ENCODE data around the gene KDM4F.

The KDM4F gene

GRCh38 chr11:95091663-95092180 lies 42.5 kb downstream of the KDM4F start:
- no peak overlapping the region for H3K4me3 ChIP-seq (ENCODE audit: extremely low read depth, insufficient read depth, low read length, poor library complexity, severe bottlenecking)
- peaks cover 31% of the 10 kb centered on the region for H3K4me1 ChIP-seq (ENCODE audit: control insufficient read depth, insufficient read depth, low read length, poor library complexity, severe bottlenecking)
- peaks cover 10% of the 10 kb centered on the region for H3K36me3 ChIP-seq (ENCODE audit: control insufficient read depth, insufficient read depth, low read length)
- no peak overlapping the region for H3K27ac ChIP-seq (ENCODE audit: low read depth, low read length, severe bottlenecking)
- H3K9me3 ChIP-seq (ENCODE audit: control insufficient read depth, low read length): no peaks in the 10 kb centered on the region

GRCh38 chr11:95092549-95093324 lies 43.5 kb downstream of the KDM4F start:
- H3K27ac ChIP-seq (ENCODE audit: low read depth, low read length, severe bottlenecking): peak overlapping the region; percentile 41
- H3K4me1 ChIP-seq (ENCODE audit: control insufficient read depth, insufficient read depth, low read length, poor library complexity, severe bottlenecking): peaks cover 31% of the 10 kb centered on the region
- H3K4me3 ChIP-seq (ENCODE audit: extremely low read depth, insufficient read depth, low read length, poor library complexity, severe bottlenecking): no peak overlapping the region
- no peaks in the 10 kb centered on the region for H3K9me3 ChIP-seq (ENCODE audit: control insufficient read depth, low read length)
- peaks cover 10% of the 10 kb centered on the region for H3K36me3 ChIP-seq (ENCODE audit: control insufficient read depth, insufficient read depth, low read length)
- whole genome bisulfite sequencing, 2 experiments (ENCODE audit: insufficient coverage in 2 of 2): 50 to 67% methylated on average over 2 to 3 of the region's 5 CpGs

DNA sequence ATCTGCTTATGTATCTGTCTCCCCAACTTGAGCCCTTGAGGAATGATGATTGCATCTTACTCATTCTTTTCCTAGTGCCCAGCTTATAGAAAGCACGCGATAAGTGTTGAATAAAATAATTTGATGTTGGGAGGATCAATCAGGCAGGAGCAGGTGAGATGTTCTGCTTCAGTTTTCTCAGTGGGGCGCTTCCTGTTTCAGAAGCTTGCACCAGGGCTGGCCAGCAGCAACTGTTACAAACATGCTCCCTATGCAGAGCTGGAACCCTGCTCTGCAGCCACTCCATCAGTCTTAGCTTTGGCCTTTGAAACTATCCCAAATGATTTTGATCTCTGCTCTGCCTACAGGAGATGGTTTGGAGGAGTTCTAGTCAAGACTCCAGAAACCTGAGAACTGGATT lies 44.3 kb downstream of the KDM4F start:
- peaks cover 31% of the 10 kb centered on the region for H3K4me1 ChIP-seq (ENCODE audit: control insufficient read depth, insufficient read depth, low read length, poor library complexity, severe bottlenecking)
- H3K9me3 ChIP-seq (ENCODE audit: control insufficient read depth, low read length): no peaks in the 10 kb centered on the region
- no peak overlapping the region for H3K4me3 ChIP-seq (ENCODE audit: extremely low read depth, insufficient read depth, low read length, poor library complexity, severe bottlenecking)
- WGBS, 2 experiments (ENCODE audit: insufficient coverage in 2 of 2): 90 to 100% methylated on average over 1 of the region's 3 CpGs
- H3K27ac ChIP-seq (ENCODE audit: low read depth, low read length, severe bottlenecking): no peak overlapping the region
- peaks cover 15% of the 10 kb centered on the region for H3K36me3 ChIP-seq (ENCODE audit: control insufficient read depth, insufficient read depth, low read length)

- peaks cover 18% of the 10 kb centered on the region for H3K36me3 ChIP-seq (ENCODE audit: control insufficient read depth, insufficient read depth, low read length)
- WGBS, 2 experiments (ENCODE audit: insufficient coverage in 2 of 2): 90 to 92% methylated on average over 1 to 2 of the region's 4 CpGs
- H3K4me3 ChIP-seq (ENCODE audit: extremely low read depth, insufficient read depth, low read length, poor library complexity, severe bottlenecking): no peak overlapping the region
- H3K9me3 ChIP-seq (ENCODE audit: control insufficient read depth, low read length): no peaks in the 10 kb centered on the region
- H3K4me1 ChIP-seq (ENCODE audit: control insufficient read depth, insufficient read depth, low read length, poor library complexity, severe bottlenecking): peaks cover 25% of the 10 kb centered on the region
- no peak overlapping the region for H3K27ac ChIP-seq (ENCODE audit: low read depth, low read length, severe bottlenecking)
Measured at GRCh38 chr11:95095858-95096587, 46.8 kb downstream of the KDM4F start.

GRCh38 chr11:95097209-95097608 lies 48.0 kb downstream of the KDM4F start:
- no peak overlapping the region for H3K4me3 ChIP-seq (ENCODE audit: extremely low read depth, insufficient read depth, low read length, poor library complexity, severe bottlenecking)
- 62 to 71% methylated on average over 3 of the region's 3 CpGs for WGBS, 2 experiments (ENCODE audit: insufficient coverage in 2 of 2)

GRCh38 chr11:95098826-95099225 lies 49.6 kb downstream of the KDM4F start:
- peaks cover 14% of the 10 kb centered on the region for H3K36me3 ChIP-seq (ENCODE audit: control insufficient read depth, insufficient read depth, low read length)
- H3K27ac ChIP-seq (ENCODE audit: low read depth, low read length, severe bottlenecking): no peak overlapping the region
- no peak overlapping the region for H3K4me3 ChIP-seq (ENCODE audit: extremely low read depth, insufficient read depth, low read length, poor library complexity, severe bottlenecking)
- H3K4me1 ChIP-seq (ENCODE audit: control insufficient read depth, insufficient read depth, low read length, poor library complexity, severe bottlenecking): peaks cover 3% of the 10 kb centered on the region
- no peaks in the 10 kb centered on the region for H3K9me3 ChIP-seq (ENCODE audit: control insufficient read depth, low read length)
- WGBS, 2 experiments (ENCODE audit: insufficient coverage in 2 of 2): 80 to 100% methylated on average over 1 to 2 of the region's 3 CpGs

More at GRCh38 chr11:95097209-95097608, 48.0 kb downstream of the KDM4F start:
- Histone ChIP-seq H3K4me1 (ENCODE audit: control insufficient read depth, insufficient read depth, low read length, poor library complexity, severe bottlenecking) (peaks cover 19% of the 10 kb centered on the region), H3K27ac (ENCODE audit: low read depth, low read length, severe bottlenecking) (no peak overlapping the region), H3K36me3 (ENCODE audit: control insufficient read depth, insufficient read depth, low read length) (peaks cover 18% of the 10 kb centered on the region), H3K9me3 (ENCODE audit: control insufficient read depth, low read length) (no peaks in the 10 kb centered on the region)

GRCh38 chr11:95100191-95100648 lies 51.0 kb downstream of the KDM4F start:
- 75 to 90% methylated on average over 1 of the region's 4 CpGs for WGBS, 2 experiments (ENCODE audit: insufficient coverage in 2 of 2)
- peaks cover 2% of the 10 kb centered on the region for H3K4me1 ChIP-seq (ENCODE audit: control insufficient read depth, insufficient read depth, low read length, poor library complexity, severe bottlenecking)
- H3K36me3 ChIP-seq (ENCODE audit: control insufficient read depth, insufficient read depth, low read length): peaks cover 8% of the 10 kb centered on the region
- H3K4me3 ChIP-seq (ENCODE audit: extremely low read depth, insufficient read depth, low read length, poor library complexity, severe bottlenecking): no peak overlapping the region
- no peaks in the 10 kb centered on the region for H3K9me3 ChIP-seq (ENCODE audit: control insufficient read depth, low read length)
- H3K27ac ChIP-seq (ENCODE audit: low read depth, low read length, severe bottlenecking): no peak overlapping the region

Measured in mesodermal cell (in vitro differentiated cells).